ENCODE data around the gene POGK.

POGK gene, protein sequence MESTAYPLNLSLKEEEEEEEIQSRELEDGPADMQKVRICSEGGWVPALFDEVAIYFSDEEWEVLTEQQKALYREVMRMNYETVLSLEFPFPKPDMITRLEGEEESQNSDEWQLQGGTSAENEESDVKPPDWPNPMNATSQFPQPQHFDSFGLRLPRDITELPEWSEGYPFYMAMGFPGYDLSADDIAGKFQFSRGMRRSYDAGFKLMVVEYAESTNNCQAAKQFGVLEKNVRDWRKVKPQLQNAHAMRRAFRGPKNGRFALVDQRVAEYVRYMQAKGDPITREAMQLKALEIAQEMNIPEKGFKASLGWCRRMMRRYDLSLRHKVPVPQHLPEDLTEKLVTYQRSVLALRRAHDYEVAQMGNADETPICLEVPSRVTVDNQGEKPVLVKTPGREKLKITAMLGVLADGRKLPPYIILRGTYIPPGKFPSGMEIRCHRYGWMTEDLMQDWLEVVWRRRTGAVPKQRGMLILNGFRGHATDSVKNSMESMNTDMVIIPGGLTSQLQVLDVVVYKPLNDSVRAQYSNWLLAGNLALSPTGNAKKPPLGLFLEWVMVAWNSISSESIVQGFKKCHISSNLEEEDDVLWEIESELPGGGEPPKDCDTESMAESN

DNA sequence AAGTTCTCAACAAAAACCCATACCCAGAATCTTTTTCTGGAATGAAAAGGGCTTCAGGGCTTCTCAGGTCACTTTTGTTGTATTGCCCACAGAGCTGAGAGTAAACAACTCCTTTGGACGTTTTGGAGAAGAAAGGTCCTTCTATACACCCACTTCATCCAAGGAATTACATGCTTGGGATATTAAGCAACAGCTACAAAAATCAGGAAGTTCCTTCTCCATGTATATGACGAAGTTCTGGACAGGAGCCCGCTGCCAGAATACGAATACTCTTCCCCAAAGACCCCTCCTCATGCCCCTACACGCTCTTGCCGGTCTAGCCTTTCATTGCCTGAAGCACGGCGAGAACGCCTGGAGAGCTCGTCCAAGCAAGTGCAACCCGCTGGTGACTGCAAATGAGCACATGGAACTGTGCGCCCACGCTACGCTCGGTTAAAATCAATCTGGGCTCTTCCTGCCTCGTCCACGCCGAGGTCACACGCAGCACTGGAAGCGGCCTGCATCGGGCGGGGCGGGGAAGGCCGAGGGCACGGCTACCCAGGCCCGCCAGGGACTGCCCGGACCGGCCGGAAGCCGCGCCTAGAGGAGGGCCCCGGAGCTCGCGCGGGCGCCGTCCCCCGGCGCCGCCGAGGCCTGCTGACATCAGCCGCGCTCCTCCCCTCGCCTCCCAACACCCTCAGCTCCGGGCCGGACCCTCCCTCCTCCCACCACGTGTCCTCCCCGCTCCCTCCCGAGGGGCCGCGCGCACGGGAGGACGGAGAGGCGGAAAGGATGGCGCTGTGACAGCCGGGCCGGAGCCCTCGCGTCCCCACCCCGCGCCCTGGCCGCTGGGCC is at the start of gene POGK:
Gene POGK, plus strand, starts transcription at position 710 of the 834 bp plus-strand sequence. CDS start 1,482 bp downstream, outside the sequence.
- Histone ChIP-seq H3K4me1 (ENCODE audit: insufficient read depth, low read length, poor library complexity, severe bottlenecking) (peaks cover 44% of the 10 kb centered on the region), H3K9me2 (replicated peaks; ENCODE audit: low read depth, low read length) (no peaks in the 10 kb centered on the region), H3K27me3 (ENCODE audit: insufficient read depth, low read length, poor library complexity, severe bottlenecking) (no peaks in the 10 kb centered on the region), H3K9ac (ENCODE audit: low read depth, low read length, poor library complexity, severe bottlenecking) (peak within 1 kb of the TSS; percentile 74), H4K20me1 (ENCODE audit: insufficient read depth, low read length, poor library complexity, severe bottlenecking) (peaks cover 35% of the 10 kb centered on the region), H3K36me3 (ENCODE audit: insufficient read depth, low read length) (peaks cover 28% of the 10 kb centered on the region; the same call in 1 of the 2 replicates), H3K4me2 (ENCODE audit: low read depth, low read length, poor library complexity, severe bottlenecking) (peak within 1 kb of the TSS; percentile 87), H2AFZ (ENCODE audit: low read length) (peak within 1 kb of the TSS; percentile 91), H3K79me2 (ENCODE audit: insufficient read depth, low read length) (peaks cover 43% of the 10 kb centered on the region), H3K4me3 (ENCODE audit: low read length, poor library complexity, severe bottlenecking) (peak within 1 kb of the TSS; percentile 83), H3K9me3 (ENCODE audit: insufficient read depth, low read depth, low read length) (no peaks in the 10 kb centered on the region), H3F3A (ENCODE audit: low read depth) (no peaks in the 10 kb centered on the region)
- TF ChIP-seq, protein P1, sequence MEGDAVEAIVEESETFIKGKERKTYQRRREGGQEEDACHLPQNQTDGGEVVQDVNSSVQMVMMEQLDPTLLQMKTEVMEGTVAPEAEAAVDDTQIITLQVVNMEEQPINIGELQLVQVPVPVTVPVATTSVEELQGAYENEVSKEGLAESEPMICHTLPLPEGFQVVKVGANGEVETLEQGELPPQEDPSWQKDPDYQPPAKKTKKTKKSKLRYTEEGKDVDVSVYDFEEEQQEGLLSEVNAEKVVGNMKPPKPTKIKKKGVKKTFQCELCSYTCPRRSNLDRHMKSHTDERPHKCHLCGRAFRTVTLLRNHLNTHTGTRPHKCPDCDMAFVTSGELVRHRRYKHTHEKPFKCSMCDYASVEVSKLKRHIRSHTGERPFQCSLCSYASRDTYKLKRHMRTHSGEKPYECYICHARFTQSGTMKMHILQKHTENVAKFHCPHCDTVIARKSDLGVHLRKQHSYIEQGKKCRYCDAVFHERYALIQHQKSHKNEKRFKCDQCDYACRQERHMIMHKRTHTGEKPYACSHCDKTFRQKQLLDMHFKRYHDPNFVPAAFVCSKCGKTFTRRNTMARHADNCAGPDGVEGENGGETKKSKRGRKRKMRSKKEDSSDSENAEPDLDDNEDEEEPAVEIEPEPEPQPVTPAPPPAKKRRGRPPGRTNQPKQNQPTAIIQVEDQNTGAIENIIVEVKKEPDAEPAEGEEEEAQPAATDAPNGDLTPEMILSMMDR (conservative IDR thresholded peaks at IDR 0.05; ENCODE audit: low read length), result no peak
- TF ChIP-seq EZH2phosphoT487 (IDR thresholded peaks at IDR 0.05; ENCODE audit: borderline replicate concordance), result no peak

DNA sequence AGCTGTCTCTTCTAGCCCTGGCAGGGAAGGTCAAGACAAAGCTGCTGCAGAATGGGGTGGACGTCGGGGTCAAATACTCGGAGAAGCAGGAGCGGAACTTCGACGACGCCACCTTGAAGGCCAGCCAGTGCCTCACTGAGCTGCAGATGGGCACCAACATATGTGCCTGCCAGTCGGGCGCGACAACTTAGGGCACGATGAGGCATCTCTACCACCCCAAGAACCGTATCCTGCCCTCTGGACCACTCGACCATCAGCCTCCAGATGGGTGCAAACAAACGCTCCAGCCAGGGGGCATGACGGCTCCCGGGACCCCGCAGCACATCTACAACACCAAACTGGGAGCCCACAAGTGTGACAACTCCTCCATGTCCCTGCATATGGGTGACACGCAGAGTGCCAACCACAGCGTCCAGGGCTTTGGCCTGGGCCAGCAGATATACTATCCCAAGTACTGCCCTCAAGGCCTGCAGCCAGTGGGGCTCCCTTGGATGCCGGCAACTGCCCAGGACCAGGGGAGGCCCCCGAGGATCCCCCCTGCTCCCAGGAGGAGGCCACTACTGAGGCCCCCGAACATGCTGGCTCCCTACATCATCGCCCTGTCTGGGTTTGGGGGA is 42.5 kb upstream of the POGK start:
- no peak overlapping the region for H3K4me3 ChIP-seq (ENCODE audit: low read length, poor library complexity, severe bottlenecking)
- H2AFZ ChIP-seq (ENCODE audit: low read length), result no peak overlapping the region
- no peak overlapping the region for H3K9ac ChIP-seq (ENCODE audit: low read depth, low read length, poor library complexity, severe bottlenecking)
- no peaks in the 10 kb centered on the region for H4K20me1 ChIP-seq (ENCODE audit: insufficient read depth, low read length, poor library complexity, severe bottlenecking)
- H3K36me3 ChIP-seq (ENCODE audit: insufficient read depth, low read length), result no peaks in the 10 kb centered on the region
- H3F3A ChIP-seq (ENCODE audit: low read depth), result no peaks in the 10 kb centered on the region
- no peaks in the 10 kb centered on the region for H3K4me1 ChIP-seq (ENCODE audit: insufficient read depth, low read length, poor library complexity, severe bottlenecking)
- H3K9me3 ChIP-seq (ENCODE audit: insufficient read depth, low read depth, low read length), result no peaks in the 10 kb centered on the region
- no peak for TF ChIP-seq EZH2phosphoT487 (IDR thresholded peaks at IDR 0.05; ENCODE audit: borderline replicate concordance)
- TF ChIP-seq, protein P1 (conservative IDR thresholded peaks at IDR 0.05; ENCODE audit: low read length), result no peak
- no peaks in the 10 kb centered on the region for H3K9me2 ChIP-seq (replicated peaks; ENCODE audit: low read depth, low read length)
- peaks cover 4% of the 10 kb centered on the region for H3K27me3 ChIP-seq (ENCODE audit: insufficient read depth, low read length, poor library complexity, severe bottlenecking)
- no peaks in the 10 kb centered on the region for H3K79me2 ChIP-seq (ENCODE audit: insufficient read depth, low read length)
- no peak overlapping the region for H3K4me2 ChIP-seq (ENCODE audit: low read depth, low read length, poor library complexity, severe bottlenecking)

DNA sequence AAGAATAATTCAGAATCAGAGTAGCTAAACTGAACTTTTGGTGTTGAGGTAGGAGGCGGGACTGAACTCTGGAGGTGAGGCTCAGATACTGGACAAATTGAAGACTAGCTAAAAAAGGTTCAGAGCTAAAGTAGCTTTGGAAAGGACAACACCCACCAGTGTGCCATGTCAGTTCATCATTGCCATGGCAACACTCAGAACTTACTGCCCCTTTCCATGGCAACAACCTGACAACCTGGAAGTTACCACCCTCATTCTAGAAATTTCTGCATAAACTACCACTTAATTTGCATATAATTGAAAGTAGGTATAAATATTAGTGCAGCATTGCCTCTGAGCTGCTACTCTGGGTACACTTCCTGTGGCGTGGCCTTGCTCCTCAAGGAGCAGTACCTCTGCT is 30.3 kb upstream of the POGK start:
- H3K9me2 ChIP-seq (replicated peaks; ENCODE audit: low read depth, low read length), result no peaks in the 10 kb centered on the region
- no peaks in the 10 kb centered on the region for H3K27me3 ChIP-seq (ENCODE audit: insufficient read depth, low read length, poor library complexity, severe bottlenecking)
- no peak overlapping the region for H2AFZ ChIP-seq (ENCODE audit: low read length)
- H3K79me2 ChIP-seq (ENCODE audit: insufficient read depth, low read length), result no peaks in the 10 kb centered on the region
- no peaks in the 10 kb centered on the region for H3K36me3 ChIP-seq (ENCODE audit: insufficient read depth, low read length)
- no peaks in the 10 kb centered on the region for H3K4me1 ChIP-seq (ENCODE audit: insufficient read depth, low read length, poor library complexity, severe bottlenecking)
- no peak overlapping the region for H3K4me2 ChIP-seq (ENCODE audit: low read depth, low read length, poor library complexity, severe bottlenecking)
- no peaks in the 10 kb centered on the region for H3K9me3 ChIP-seq (ENCODE audit: insufficient read depth, low read depth, low read length)
- no peak overlapping the region for H3K4me3 ChIP-seq (ENCODE audit: low read length, poor library complexity, severe bottlenecking)
- no peak for TF ChIP-seq EZH2phosphoT487 (IDR thresholded peaks at IDR 0.05; ENCODE audit: borderline replicate concordance)
- TF ChIP-seq, protein P1 (conservative IDR thresholded peaks at IDR 0.05; ENCODE audit: low read length), result no peak
- no peak overlapping the region for H3K9ac ChIP-seq (ENCODE audit: low read depth, low read length, poor library complexity, severe bottlenecking)
- no peaks in the 10 kb centered on the region for H4K20me1 ChIP-seq (ENCODE audit: insufficient read depth, low read length, poor library complexity, severe bottlenecking)
- no peaks in the 10 kb centered on the region for H3F3A ChIP-seq (ENCODE audit: low read depth)

Measured in Loucy (cell line).